ENCODE results near the gene MTMR3.

GRCh38 chr22:29870574-29870973 is 12.4 kb upstream of the MTMR3 start:
- TF ChIP-seq EZH2 (IDR thresholded peaks at IDR 0.05; ENCODE audit: insufficient read depth, low read length), result no peak
- TF ChIP-seq, protein P1, sequence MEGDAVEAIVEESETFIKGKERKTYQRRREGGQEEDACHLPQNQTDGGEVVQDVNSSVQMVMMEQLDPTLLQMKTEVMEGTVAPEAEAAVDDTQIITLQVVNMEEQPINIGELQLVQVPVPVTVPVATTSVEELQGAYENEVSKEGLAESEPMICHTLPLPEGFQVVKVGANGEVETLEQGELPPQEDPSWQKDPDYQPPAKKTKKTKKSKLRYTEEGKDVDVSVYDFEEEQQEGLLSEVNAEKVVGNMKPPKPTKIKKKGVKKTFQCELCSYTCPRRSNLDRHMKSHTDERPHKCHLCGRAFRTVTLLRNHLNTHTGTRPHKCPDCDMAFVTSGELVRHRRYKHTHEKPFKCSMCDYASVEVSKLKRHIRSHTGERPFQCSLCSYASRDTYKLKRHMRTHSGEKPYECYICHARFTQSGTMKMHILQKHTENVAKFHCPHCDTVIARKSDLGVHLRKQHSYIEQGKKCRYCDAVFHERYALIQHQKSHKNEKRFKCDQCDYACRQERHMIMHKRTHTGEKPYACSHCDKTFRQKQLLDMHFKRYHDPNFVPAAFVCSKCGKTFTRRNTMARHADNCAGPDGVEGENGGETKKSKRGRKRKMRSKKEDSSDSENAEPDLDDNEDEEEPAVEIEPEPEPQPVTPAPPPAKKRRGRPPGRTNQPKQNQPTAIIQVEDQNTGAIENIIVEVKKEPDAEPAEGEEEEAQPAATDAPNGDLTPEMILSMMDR (IDR thresholded peaks at IDR 0.05; ENCODE audit: insufficient read depth, low read depth, low read length), result no peak
